HCT116 (cell line): ENCODE measurements around the gene MTFR1L. TPM values are rescaled to one million over a fixed set of nuclear protein-coding genes. Genes with fewer than 3 reads are reported as not detected.

Experiments used
- ATAC-seq: fragments of 200-7000 bp; cut with Tn5 transposase; 2 replicates; pipeline ENCODE4 v1.9.1; 2020; ENCODE audit warnings: mild to moderate bottlenecking, moderate library complexity
- BruUV-seq: library from RNA; stranded (reverse); fragments of 400-500 nt; replicated peaks from 2 replicates; lab custom pipeline; 2021; lab: Mats Ljungman, UMichigan
- CTCF ChIA-PET: fragments of 300-600 bp; sonication (Branson Sonifier 250); formaldehyde crosslinking; loops from one replicate; lab custom pipeline; 2021; ENCODE audit warnings: antibody characterized with exemption; lab: Charles Lee
- POLR2A ChIA-PET: fragments of 300-600, 350-600 bp; sonication (Branson Sonifier 250); formaldehyde crosslinking; loops from one replicate; lab custom pipeline; 2021; ENCODE audit warnings: antibody characterized with exemption; lab: Charles Lee
- RAD21 ChIA-PET, 2 experiments: fragments of 300-600 bp; sonication (Branson Sonifier 250); formaldehyde crosslinking; loops; one replicate each; lab custom pipeline; 2023; ENCODE audit warnings: low total read pairs in 2 of 2; ENCODE audit not compliant: uncharacterized antibody in 2 of 2, unreplicated experiment in 2 of 2, low non-redundant PET in 1 of 2; lab: Charles Lee
- DNase-seq: peaks from one replicate; pipeline ENCODE4 v3.0.0-alpha.2; 2010; ENCODE audit warnings: low read depth, low spot score
- H2AFZ ChIP-seq: fragments of 200-600 bp; shearing (Covaris generic), sonication (generic); 2 replicates; pipeline ENCODE4 v1.6.1; 2017; ENCODE audit warnings: low read depth, mixed run types, mixed read lengths, antibody characterized with exemption, low read length; ENCODE audit not compliant: poor library complexity, severe bottlenecking
- H3K27ac ChIP-seq: 2 replicates; pipeline ENCODE4 v1.5.1; 2012; ENCODE audit warnings: low read depth, low read length
- H3K27me3 ChIP-seq: fragments of 200-600 bp; sonication (generic); 2 replicates; pipeline ENCODE4 v1.6.1; 2016; ENCODE audit warnings: mixed run types, low read length, mixed read lengths; ENCODE audit not compliant: insufficient read depth
- H3K36me3 ChIP-seq, 2 experiments: fragments of 200-500 bp in 1 of 2; fragments of 200-600 bp in 1 of 2; sonication (Bioruptor generic) in 1 of 2; sonication (generic) in 1 of 2; 2 replicates each; pipeline versions ENCODE4 v1.5.1 to v1.6.1; 2014 to 2016; ENCODE audit warnings: low read length in 2 of 2, inconsistent platforms in 1 of 2, mixed read lengths in 1 of 2, mixed run types in 1 of 2; ENCODE audit not compliant: insufficient read depth in 2 of 2, control insufficient read depth in 1 of 2
- H3K4me1 ChIP-seq, 2 experiments: fragments of 200-600 bp in 1 of 2; sonication (generic) in 1 of 2; 2 replicates each; pipeline versions ENCODE4 v1.5.1 to v1.6.1; 2012 to 2017; ENCODE audit warnings: low read length in 2 of 2, inconsistent platforms in 1 of 2, mild to moderate bottlenecking in 1 of 2, mixed read lengths in 1 of 2, mixed run types in 1 of 2, moderate library complexity in 1 of 2; ENCODE audit not compliant: insufficient read depth in 2 of 2, control insufficient read depth in 1 of 2
- H3K4me2 ChIP-seq: fragments of 200-600 bp; sonication (generic); 2 replicates; pipeline ENCODE4 v1.6.1; 2017; ENCODE audit warnings: mixed run types, low read length, mixed read lengths
- H3K4me3 ChIP-seq, 2 experiments: fragments of 200-600 bp in 1 of 2; sonication (generic) in 1 of 2; replicated peaks in 1 of 2; 2 replicates each; pipeline ENCODE4 v1.5.1; 2011 to 2016; ENCODE audit warnings: low read length in 2 of 2, control low read depth in 1 of 2, low read depth in 1 of 2, mild to moderate bottlenecking in 1 of 2, mixed read lengths in 1 of 2, mixed run types in 1 of 2
- H3K79me2 ChIP-seq: fragments of 200-600 bp; sonication (generic); 2 replicates; pipeline ENCODE4 v1.6.1; 2017; ENCODE audit warnings: mild to moderate bottlenecking, mixed run types, low read length, moderate library complexity, mixed read lengths; ENCODE audit not compliant: insufficient read depth
- H3K9ac ChIP-seq: fragments of 200-600 bp; sonication (generic); 2 replicates; pipeline ENCODE4 v1.6.1; 2016; ENCODE audit warnings: low read length, mixed read lengths
- H3K9me2 ChIP-seq: fragments of 200-600 bp; sonication (generic), shearing (Covaris generic); 2 replicates; pipeline ENCODE4 v1.6.1; 2017; ENCODE audit warnings: mixed run types, mild to moderate bottlenecking, moderate library complexity; ENCODE audit not compliant: insufficient read depth
- H3K9me3 ChIP-seq, 2 experiments: fragments of 200-500 bp in 1 of 2; fragments of 200-600 bp in 1 of 2; sonication (Bioruptor generic) in 1 of 2; sonication (generic) in 1 of 2; 2 replicates each; pipeline ENCODE4 v1.6.1; 2014 to 2017; ENCODE audit warnings: low read length in 2 of 2, mixed read lengths in 2 of 2, inconsistent platforms in 1 of 2, low read depth in 1 of 2, mild to moderate bottlenecking in 1 of 2, mixed run types in 1 of 2, moderate library complexity in 1 of 2; ENCODE audit not compliant: control insufficient read depth in 1 of 2, insufficient read depth in 1 of 2
- H4K20me1 ChIP-seq: fragments of 200-600 bp; sonication (generic), shearing (Covaris generic); 2 replicates; pipeline ENCODE4 v1.6.1; 2017; ENCODE audit warnings: mixed run types, mild to moderate bottlenecking, moderate library complexity; ENCODE audit not compliant: insufficient read depth
- CBX3 ChIP-seq: IDR thresholded peaks from 2 replicates; pipeline ENCODE4 v1.6.1; 2012; ENCODE audit warnings: low read depth
- CEBPB ChIP-seq: IDR thresholded peaks from 2 replicates; pipeline ENCODE4 v1.6.1; 2012; ENCODE audit warnings: low read depth
- ELF1 ChIP-seq: IDR thresholded peaks from 2 replicates; pipeline ENCODE4 v1.6.1; 2012; ENCODE audit warnings: low read depth, borderline replicate concordance
- EZH2 ChIP-seq: fragments of 200-600 bp; sonication (generic); IDR thresholded peaks from 2 replicates; pipeline ENCODE4 v1.6.1; 2017; ENCODE audit warnings: antibody characterized with exemption, mixed run types
- EZH2phosphoT487 ChIP-seq: fragments of 200-600 bp; IDR thresholded peaks from 2 replicates; pipeline ENCODE4 v1.6.1; 2018; ENCODE audit warnings: antibody characterized with exemption, borderline replicate concordance
- MAX ChIP-seq: IDR thresholded peaks from 2 replicates; pipeline ENCODE4 v1.6.1; 2012
- RAD21 ChIP-seq: IDR thresholded peaks from 2 replicates; pipeline ENCODE4 v1.6.1; 2012; ENCODE audit warnings: low read depth, mild to moderate bottlenecking
- SIN3A ChIP-seq: IDR thresholded peaks from 2 replicates; pipeline ENCODE4 v1.6.1; 2012; ENCODE audit warnings: low read depth
- SP1 ChIP-seq: IDR thresholded peaks from 2 replicates; pipeline ENCODE4 v1.6.1; 2012; ENCODE audit warnings: low read depth
- SRF ChIP-seq: IDR thresholded peaks from 2 replicates; pipeline ENCODE4 v1.6.1; 2012; ENCODE audit warnings: low read depth
- YY1 ChIP-seq: IDR thresholded peaks from 2 replicates; pipeline ENCODE4 v1.6.1; 2011; ENCODE audit warnings: low read length, low read depth, moderate library complexity, mild to moderate bottlenecking; ENCODE audit not compliant: insufficient replicate concordance; ENCODE audit errors: extremely low read depth
- intact Hi-C: fragments of 100-400 bp; cut with micrococcal nuclease; formaldehyde crosslinking; loops from 2 replicates; pipeline ENCODE4 v1.10.0; 2022
- total RNA-seq: library from RNA; stranded (reverse); gene quantifications from one replicate; pipeline ENCODE4 v1.2.1, GENCODE V29; 2021; ENCODE audit not compliant: unreplicated experiment

MTFR1L gene
- total RNA-seq, 1 experiment from 2014 or later, result 35.8 TPM

- TF ChIP-seq YY1, result no peak
- TF ChIP-seq ELF1, result no peak
- TF ChIP-seq MAX, result no peak
- no peak for TF ChIP-seq CBX3
- TF ChIP-seq, all 23 proteins: peak for 0
These were observed 5.9 kb downstream of the MTFR1L start (continued) for GRCh38 chr1:25825605-25826004.

- H3K9me3 ChIP-seq, result no peaks in the 10 kb centered on the region
- CTCF ChIA-PET, result no interaction called here
- DNase-seq (no peak), ATAC-seq (no peak)
- no peak overlapping the region for H2AFZ ChIP-seq
- H3K4me1 ChIP-seq, result peaks cover 0 to 4% of the 10 kb centered on the region in 2 experiments; a peak in 1 of 4 replicates
- H3K27ac ChIP-seq, result no peak overlapping the region
- BruUV-seq, result no TSS peak
- H3K36me3 ChIP-seq, result peaks cover 28 to 37% of the 10 kb centered on the region in 2 experiments
- POLR2A ChIA-PET, result no interaction called here
- RAD21 ChIA-PET, result no interaction called here
- no peaks in the 10 kb centered on the region for H3K27me3 ChIP-seq
- no peaks in the 10 kb centered on the region for H3K9me2 ChIP-seq
- H3K79me2 ChIP-seq, result peaks cover 16% of the 10 kb centered on the region; the same call in 1 of the 2 replicates
- no peak overlapping the region for H3K4me2 ChIP-seq
- no peaks in the 10 kb centered on the region for H4K20me1 ChIP-seq
- H3K4me3 ChIP-seq, result no peak overlapping the region
- intact Hi-C loops, result no loop called here
- H3K9ac ChIP-seq, result no peak overlapping the region
- TF ChIP-seq SRF (no peak), CEBPB (no peak), EZH2phosphoT487 (no peak), EZH2 (no peak), ELF1 (no peak), RAD21 (no peak)
- TF ChIP-seq, all 23 proteins: peak for 0
These were observed 6.8 kb downstream of the MTFR1L start for GRCh38 chr1:25826571-25826970.

GRCh38 chr1:25828491-25828890, 8.7 kb downstream of the MTFR1L start:
- Histone ChIP-seq H3K9me2 (no peaks in the 10 kb centered on the region), H3K27me3 (no peaks in the 10 kb centered on the region), H3K27ac (no peak overlapping the region), H3K9me3 (no peaks in the 10 kb centered on the region), H3K36me3 (peaks cover 41 to 50% of the 10 kb centered on the region in 2 experiments), H4K20me1 (no peaks in the 10 kb centered on the region; the same call in 1 of the 2 replicates), H3K4me3 (no peak overlapping the region), H3K4me1 (no peaks in the 10 kb centered on the region), H3K9ac (no peak overlapping the region), H2AFZ (no peak overlapping the region), H3K79me2 (peaks cover 28% of the 10 kb centered on the region; the same call in 1 of the 2 replicates), H3K4me2 (no peak overlapping the region)
- TF ChIP-seq SIN3A (no peak), SRF (no peak), SP1 (no peak)
- intact Hi-C loops, result no loop called here
- DNase-seq, result no peak
- ATAC-seq, result no peak
- ChIA-PET CTCF (no interaction called here), POLR2A (no interaction called here), RAD21 (no interaction called here)
- no TSS peak for BruUV-seq
